Measurements from ENCODE around the gene HOXA13. TPM values are rescaled to one million over a fixed set of nuclear protein-coding genes. Genes with fewer than 3 reads are reported as not detected.

Gene HOXA13
- total and polyA plus RNA-seq, 8 donors = not detected

- ATAC-seq (no peak), DNase-seq (no peak)
- TF ChIP-seq CTCF (IDR thresholded peaks at IDR 0.05) = no peak
- intact Hi-C loops (cut with DNase I) = loop anchor here in 1 of 2 donors (5.0 kb wide), 1 partner anchor 363 kb away; no protein-coding TSS in a partner anchor
- Histone ChIP-seq H3K9me3 (no peaks in the 10 kb centered on the region), H3K4me3 (no peak overlapping the region), H3K27ac (no peak overlapping the region), H3K27me3 (peaks cover 84 to 100% of the 10 kb centered on the region in 2 donors), H3K4me1 (peaks cover 0 to 16% of the 10 kb centered on the region in 2 donors), H3K36me3 (no peaks in the 10 kb centered on the region)
Observed at GRCh38 chr7:27214239-27214950, 14.5 kb upstream of the HOXA13 start.

GRCh38 chr7:27213433-27214238 is 13.7 kb upstream of the HOXA13 start:
- no peaks in the 10 kb centered on the region for H3K9me3 ChIP-seq
- TF ChIP-seq CTCF (IDR thresholded peaks at IDR 0.05) = no peak
- H3K4me3 ChIP-seq = no peak overlapping the region
- intact Hi-C loops (cut with DNase I) = loop anchor here in 1 of 2 donors (5.0 kb wide), 1 partner anchor 364 kb away; no protein-coding TSS in a partner anchor
- DNase-seq = no peak
- H3K4me1 ChIP-seq = peaks cover 0 to 16% of the 10 kb centered on the region in 2 donors
- no peak overlapping the region for H3K27ac ChIP-seq
- ATAC-seq = no peak
- peaks cover 81 to 100% of the 10 kb centered on the region in 2 donors for H3K27me3 ChIP-seq
- H3K36me3 ChIP-seq = no peaks in the 10 kb centered on the region

GRCh38 chr7:27212497-27213432 is 12.9 kb upstream of the HOXA13 start:
- intact Hi-C loops (cut with DNase I) = loop anchor here in 1 of 2 donors (5.0 kb wide), 1 partner anchor 365 kb away; no protein-coding TSS in a partner anchor
- no peak for TF ChIP-seq CTCF (IDR thresholded peaks at IDR 0.05)
- Histone ChIP-seq H3K9me3 (no peaks in the 10 kb centered on the region), H3K27ac (no peak overlapping the region), H3K27me3 (peaks cover 83 to 99% of the 10 kb centered on the region in 2 donors), H3K4me3 (no peak overlapping the region), H3K36me3 (no peaks in the 10 kb centered on the region), H3K4me1 (peaks cover 0 to 16% of the 10 kb centered on the region in 2 donors)
- ATAC-seq (no peak), DNase-seq (no peak)

GRCh38 chr7:27211764-27212204 is 11.9 kb upstream of the HOXA13 start:
- ATAC-seq (no peak), DNase-seq (no peak)
- Histone ChIP-seq H3K9me3 (no peaks in the 10 kb centered on the region), H3K27me3 (peaks cover 91 to 99% of the 10 kb centered on the region in 2 donors), H3K36me3 (no peaks in the 10 kb centered on the region), H3K4me3 (no peak overlapping the region), H3K4me1 (peaks cover 0 to 16% of the 10 kb centered on the region in 2 donors), H3K27ac (no peak overlapping the region)
- no peak for TF ChIP-seq CTCF (IDR thresholded peaks at IDR 0.05)
- intact Hi-C loops (cut with DNase I) = loop anchor here in 1 of 2 donors (5.0 kb wide), 1 partner anchor 366 kb away; no protein-coding TSS in a partner anchor

Data from left lung (tissue), 10 donors.